ENCODE measurements around the gene MYO15B.

Gene MYO15B

GRCh38 chr17:75622771-75623273, 35.2 kb downstream of the MYO15B start:
- DNase-seq (ENCODE audit: low read depth in 2 of 2, low spot score in 1 of 2) = no peak

- DNase-seq (ENCODE audit: low read depth in 2 of 2, low spot score in 1 of 2) = no peak
Measured at GRCh38 chr17:75623386-75623785, 35.8 kb downstream of the MYO15B start.

- DNase-seq (ENCODE audit: low read depth in 2 of 2, low spot score in 1 of 2) = no peak
Measured at GRCh38 chr17:75624021-75624420, 36.4 kb downstream of the MYO15B start.

- DNase-seq (ENCODE audit: low read depth in 2 of 2, low spot score in 1 of 2) = no peak
Measured at GRCh38 chr17:75624714-75625345, 37.2 kb downstream of the MYO15B start.

- no peak for DNase-seq (ENCODE audit: low read depth in 2 of 2, low spot score in 1 of 2)
Measured at GRCh38 chr17:75625813-75626486, 38.4 kb downstream of the MYO15B start.

GRCh38 chr17:75626496-75627038, 39.0 kb downstream of the MYO15B start:
- DNase-seq (ENCODE audit: low read depth in 2 of 2, low spot score in 1 of 2) = no peak

GRCh38 chr17:75627094-75627493, 39.5 kb downstream of the MYO15B start:
- DNase-seq (ENCODE audit: low read depth in 2 of 2, low spot score in 1 of 2) = no peak

GRCh38 chr17:75628425-75628824, 40.8 kb downstream of the MYO15B start:
- no peak for DNase-seq (ENCODE audit: low read depth in 2 of 2, low spot score in 1 of 2)

GRCh38 chr17:75629157-75629556, 41.6 kb downstream of the MYO15B start:
- DNase-seq (ENCODE audit: low read depth in 2 of 2, low spot score in 1 of 2) = no peak

- no peak for DNase-seq (ENCODE audit: low read depth in 2 of 2, low spot score in 1 of 2)
Measured at GRCh38 chr17:75630071-75630917, 42.7 kb downstream of the MYO15B start.

- DNase-seq (ENCODE audit: low read depth in 2 of 2, low spot score in 1 of 2) = no peak
Measured at GRCh38 chr17:75631353-75631752, 43.8 kb downstream of the MYO15B start.

- no peak for DNase-seq (ENCODE audit: low read depth in 2 of 2, low spot score in 1 of 2)
Measured at GRCh38 chr17:75632428-75632827, 44.8 kb downstream of the MYO15B start.

GRCh38 chr17:75632863-75633485, 45.4 kb downstream of the MYO15B start, which contains the start of gene SMIM5:
Gene SMIM5, plus strand, starts transcription at chr17:75633434. Its CDS starts 6,768 bp downstream, at chr17:75640202.
- peak; percentile 58 to 70 for DNase-seq (ENCODE audit: low read depth in 2 of 2, low spot score in 1 of 2)

GRCh38 chr17:75633486-75634375, 46.1 kb downstream of the MYO15B start:
- DNase-seq (ENCODE audit: low read depth in 2 of 2, low spot score in 1 of 2) = peak in 1 of 2 donors; percentile 19

GRCh38 chr17:75634376-75634740, 46.8 kb downstream of the MYO15B start:
- DNase-seq (ENCODE audit: low read depth in 2 of 2, low spot score in 1 of 2) = no peak

GRCh38 chr17:75634754-75635609, 47.4 kb downstream of the MYO15B start:
- no peak for DNase-seq (ENCODE audit: low read depth in 2 of 2, low spot score in 1 of 2)

GRCh38 chr17:75635610-75636202, 48.1 kb downstream of the MYO15B start:
- no peak for DNase-seq (ENCODE audit: low read depth in 2 of 2, low spot score in 1 of 2)

- no peak for DNase-seq (ENCODE audit: low read depth in 2 of 2, low spot score in 1 of 2)
Measured at GRCh38 chr17:75636381-75637142, 49.0 kb downstream of the MYO15B start.

All from stimulated activated CD8-positive, alpha-beta memory T cell treated with anti-CD3 and anti-CD28 coated beads, Interleukin-4, amount 100 ng/mL, for 1 hour (primary cell).